Ovary (tissue), 3 donors: Measurements from ENCODE around the gene C1QL4.

Experiments
- CTCF ChIP-seq, 3 donors: fragments of 450-650 bp in 2 of 3; fragments of 200-600 bp in 1 of 3; IDR thresholded peaks; one replicate each; pipeline versions ENCODE4 v1.5.1 to v1.8.0; 2016 to 2022; ENCODE audit warnings: antibody characterized with exemption in 3 of 3, mild to moderate bottlenecking in 1 of 3
- EP300 ChIP-seq: sonication (generic); formaldehyde crosslinking; IDR thresholded peaks from one replicate; pipeline ENCODE4 v1.6.1; 2017; ENCODE audit warnings: antibody characterized with exemption
- POLR2A ChIP-seq: fragments of 450-650 bp; IDR thresholded peaks from one replicate; pipeline ENCODE4 v1.6.1; 2017; ENCODE audit warnings: antibody characterized with exemption, mild to moderate bottlenecking, moderate library complexity
- donor health status: DM: no; HTN: no; CAD: no.

DNA sequence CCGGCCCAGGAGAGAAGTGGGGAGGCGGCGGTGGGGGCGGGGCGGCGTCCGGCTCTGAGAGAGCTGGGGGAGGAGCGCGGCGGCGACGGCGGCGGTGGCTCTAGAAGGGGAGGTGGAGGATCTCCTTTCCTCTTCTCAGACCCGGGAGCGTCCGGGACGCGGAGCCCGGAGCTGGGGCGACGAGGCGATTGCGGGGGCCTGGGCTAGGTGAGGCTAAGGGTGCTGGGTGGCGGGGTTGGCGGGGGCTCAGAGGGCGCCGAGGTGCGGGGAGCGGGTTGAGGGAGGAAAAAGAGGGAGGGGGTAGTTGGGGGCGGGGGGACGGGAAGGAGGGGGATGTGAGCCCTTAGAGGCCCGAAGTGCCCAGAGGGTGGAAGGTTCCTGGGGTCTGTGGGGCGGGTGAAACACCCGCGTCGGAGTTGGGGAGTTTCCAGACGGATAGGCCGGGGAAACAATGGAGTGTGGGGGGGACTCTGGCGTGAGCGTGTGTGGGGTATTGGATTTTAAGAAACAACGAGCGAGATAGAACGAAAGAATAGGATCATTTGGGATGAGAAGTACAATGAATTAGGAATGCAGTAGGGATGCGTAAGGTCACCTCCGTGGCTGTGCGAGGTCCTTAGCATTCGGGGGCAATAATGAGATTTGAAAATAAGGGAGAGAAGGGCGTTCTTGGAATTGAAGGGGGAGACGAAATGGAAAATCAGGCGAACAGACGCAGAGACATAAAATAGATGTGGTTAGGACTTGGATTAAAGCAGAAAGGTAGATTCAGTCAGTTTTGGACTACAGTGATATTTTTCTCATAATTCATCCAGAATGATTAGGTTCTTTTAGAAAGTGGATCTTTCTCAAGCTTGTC is 30.6 kb upstream of the C1QL4 start, which contains the start of gene SPATS2:
- no peak for TF ChIP-seq CTCF (IDR thresholded peaks at IDR 0.05)
- no peak for TF ChIP-seq POLR2A
- TF ChIP-seq EP300 = no peak
